GM12874 (cell line): ENCODE measurements around the gene LMO3.

Source experiments
- CTCF ChIP-seq: IDR thresholded peaks from 2 replicates; pipeline ENCODE4 v1.5.1; 2011; ENCODE audit warnings: low read depth, mild to moderate bottlenecking, control low read depth, low read length, moderate library complexity; ENCODE audit not compliant: insufficient read depth

Gene LMO3

GRCh38 chr12:16612647-16613046 is 6.7 kb upstream of the LMO3 start:
- no peak for TF ChIP-seq CTCF

GRCh38 chr12:16611146-16611545 is 5.2 kb upstream of the LMO3 start:
- no peak for TF ChIP-seq CTCF

- TF ChIP-seq CTCF: no peak
These were observed 4.8 kb upstream of the LMO3 start for GRCh38 chr12:16610743-16611142.

- TF ChIP-seq CTCF: no peak
These were observed 4.1 kb upstream of the LMO3 start for GRCh38 chr12:16610001-16610585.

GRCh38 chr12:16608946-16609539 is 3.1 kb upstream of the LMO3 start:
- TF ChIP-seq CTCF: no peak

- TF ChIP-seq CTCF: no peak
These were observed 2.2 kb upstream of the LMO3 start for GRCh38 chr12:16607906-16608775.

- no peak for TF ChIP-seq CTCF
These were observed 1.0 kb upstream of the LMO3 start for GRCh38 chr12:16606991-16607390.
